ENCODE measurements around the gene ZSCAN16.
A peak's percentile ranks its signal among the peaks of the same experiment; 100 is the strongest.

ZSCAN16 gene

GRCh38 chr6:28159029-28159607 is 34.7 kb downstream of the ZSCAN16 start:
- ChIA-PET POLR2A (interaction anchor here (1.4 kb wide), 1 partner anchor 18 kb away, joined by 5 read pairs; the partner anchor contains the start of gene ZKSCAN8), CTCF (no interaction called here)
- no peak for DNase-seq (ENCODE audit: extremely low spot score)
- no peak for TF ChIP-seq FOXK2 (IDR thresholded peaks at IDR 0.05)
- no peak for TF ChIP-seq NFRKB (IDR thresholded peaks at IDR 0.05)
- TF ChIP-seq LEF1 (IDR thresholded peaks at IDR 0.05; ENCODE audit: borderline replicate concordance) = no peak
- no peak for TF ChIP-seq FOXM1 (IDR thresholded peaks at IDR 0.05; ENCODE audit: borderline replicate concordance)
- no peak for TF ChIP-seq L3MBTL2 (conservative IDR thresholded peaks at IDR 0.05)

DNA sequence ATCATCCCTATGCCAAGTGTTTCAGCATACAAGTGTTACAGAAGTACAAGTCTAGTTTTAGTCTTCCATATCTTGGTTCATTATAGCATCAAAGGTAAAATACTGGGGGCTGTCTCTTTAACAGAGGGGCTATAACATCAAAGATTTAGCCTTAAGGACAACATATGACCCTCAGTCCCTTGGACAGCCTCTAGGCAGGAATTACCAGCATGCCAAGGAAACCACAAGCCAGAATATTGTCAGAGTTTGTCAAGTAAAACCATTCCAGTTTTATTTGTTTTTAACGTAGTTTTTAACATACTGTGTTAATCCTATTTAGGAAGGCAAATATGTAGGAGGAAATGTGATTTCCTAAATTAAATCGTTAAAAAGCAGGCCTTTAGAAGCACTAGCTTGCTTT is 35.8 kb downstream of the ZSCAN16 start:
- ChIA-PET POLR2A (interaction anchor here (1.4 to 2.2 kb wide), 2 partner anchors 8 to 19 kb away, joined by 5 to 12 read pairs; partner anchors contain the start of gene ZKSCAN8), CTCF (interaction anchor here (0.6 kb wide), 1 partner anchor 358 kb away, joined by 3 read pairs; no protein-coding TSS in a partner anchor)
- TF ChIP-seq LEF1 (IDR thresholded peaks at IDR 0.05; ENCODE audit: borderline replicate concordance) (no peak), FOXK2 (IDR thresholded peaks at IDR 0.05) (no peak)

DNA sequence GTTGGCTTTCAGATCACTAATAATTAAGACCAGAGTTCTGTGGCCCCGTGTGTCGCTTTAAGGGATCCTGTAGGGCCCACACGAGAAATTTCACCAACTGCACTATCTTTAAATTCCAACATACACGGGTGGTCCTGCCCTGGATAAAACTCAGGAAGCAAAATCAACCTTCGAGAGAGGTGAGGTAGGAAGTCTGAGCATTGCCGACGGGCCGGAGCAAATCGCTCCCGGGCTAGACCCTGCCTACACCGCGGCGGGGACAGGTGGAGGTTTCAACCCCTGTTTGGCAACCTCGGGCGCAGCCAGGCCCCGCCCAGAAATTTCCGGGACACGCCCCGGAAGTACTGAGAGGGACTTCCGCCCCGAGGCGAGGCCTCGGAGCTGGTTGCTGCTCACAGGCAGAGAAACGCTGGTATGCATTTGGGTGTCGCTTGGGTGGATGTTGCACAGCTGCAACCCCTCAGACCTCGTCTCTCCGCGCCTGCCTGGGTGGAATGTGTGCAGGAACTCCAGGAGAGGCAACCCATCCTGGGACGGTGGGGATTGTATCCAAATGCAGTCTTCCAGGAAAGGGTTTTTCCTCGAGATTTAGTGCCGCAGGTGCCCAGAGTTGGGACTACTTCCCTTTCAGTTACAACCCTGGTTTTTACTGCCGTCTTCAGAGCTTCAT is 37.1 kb downstream of the ZSCAN16 start:
- peak; percentile 93 for DNase-seq (ENCODE audit: extremely low spot score)
- ChIA-PET CTCF (no interaction called here), POLR2A (interaction anchor here (0.6 to 2.2 kb wide), 25 partner anchors 9 to 269 kb away, joined by 3 to 23 read pairs (median 4); partner anchors contain the start of genes PGBD1, ZKSCAN4, ZKSCAN8 and ZSCAN26)
- TF ChIP-seq, protein P1, sequence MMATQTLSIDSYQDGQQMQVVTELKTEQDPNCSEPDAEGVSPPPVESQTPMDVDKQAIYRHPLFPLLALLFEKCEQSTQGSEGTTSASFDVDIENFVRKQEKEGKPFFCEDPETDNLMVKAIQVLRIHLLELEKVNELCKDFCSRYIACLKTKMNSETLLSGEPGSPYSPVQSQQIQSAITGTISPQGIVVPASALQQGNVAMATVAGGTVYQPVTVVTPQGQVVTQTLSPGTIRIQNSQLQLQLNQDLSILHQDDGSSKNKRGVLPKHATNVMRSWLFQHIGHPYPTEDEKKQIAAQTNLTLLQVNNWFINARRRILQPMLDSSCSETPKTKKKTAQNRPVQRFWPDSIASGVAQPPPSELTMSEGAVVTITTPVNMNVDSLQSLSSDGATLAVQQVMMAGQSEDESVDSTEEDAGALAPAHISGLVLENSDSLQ (IDR thresholded peaks at IDR 0.05) = no peak
- peak; percentile 73 for TF ChIP-seq L3MBTL2 (conservative IDR thresholded peaks at IDR 0.05)
- TF ChIP-seq ZNF384 (IDR thresholded peaks at IDR 0.05) = no peak
- TF ChIP-seq ELF4 (IDR thresholded peaks at IDR 0.05) = peak; percentile 73; the same call in 1 of the 2 replicates

More for the DNA sequence above, 35.8 kb downstream of the ZSCAN16 start:
- no peak for DNase-seq (ENCODE audit: extremely low spot score)

- DNase-seq (ENCODE audit: extremely low spot score) = no peak
- CTCF ChIA-PET = no interaction called here
- TF ChIP-seq ELF4 (IDR thresholded peaks at IDR 0.05) (no peak), FOXM1 (IDR thresholded peaks at IDR 0.05; ENCODE audit: borderline replicate concordance) (no peak), FOXK2 (IDR thresholded peaks at IDR 0.05) (no peak), CTBP1 (IDR thresholded peaks at IDR 0.05; ENCODE audit: borderline replicate concordance) (no peak), NFRKB (IDR thresholded peaks at IDR 0.05) (no peak)
- POLR2A ChIA-PET = no interaction called here
Measured at GRCh38 chr6:28165563-28165962, 41.2 kb downstream of the ZSCAN16 start.

- no peak for DNase-seq (ENCODE audit: extremely low spot score)
- ChIA-PET CTCF (no interaction called here), POLR2A (no interaction called here)
- no peak for TF ChIP-seq HDGF (IDR thresholded peaks at IDR 0.05; ENCODE audit: borderline replicate concordance)
- no peak for TF ChIP-seq L3MBTL2 (conservative IDR thresholded peaks at IDR 0.05)
- TF ChIP-seq FOXK2 (IDR thresholded peaks at IDR 0.05) = no peak
- TF ChIP-seq BHLHE40 (IDR thresholded peaks at IDR 0.05; ENCODE audit: borderline replicate concordance) = no peak
- no peak for TF ChIP-seq NFRKB (IDR thresholded peaks at IDR 0.05)
Measured at GRCh38 chr6:28167068-28167467, 42.7 kb downstream of the ZSCAN16 start.

DNA sequence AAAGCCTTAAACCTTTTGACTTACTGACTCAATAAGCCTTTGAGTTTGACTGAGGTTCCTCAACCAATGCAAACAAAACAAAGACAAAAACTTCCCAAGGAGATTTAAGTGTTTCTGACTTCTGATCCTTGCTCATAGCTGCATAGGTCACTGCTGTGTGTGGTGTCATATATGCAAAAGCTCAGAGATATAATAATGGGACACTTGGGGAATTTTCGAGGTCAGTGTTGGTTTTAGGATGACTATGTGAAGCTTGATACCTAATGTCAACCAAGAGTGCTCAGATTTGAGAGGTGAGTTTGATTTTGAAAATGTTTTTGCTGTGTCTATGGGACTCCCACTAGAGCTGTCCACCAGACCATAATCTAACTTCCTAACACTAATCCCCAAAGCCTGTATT is 43.5 kb downstream of the ZSCAN16 start:
- no peak for TF ChIP-seq ARNT (IDR thresholded peaks at IDR 0.05)
- no peak for TF ChIP-seq SUZ12 (IDR thresholded peaks at IDR 0.05)
- no peak for TF ChIP-seq ELF4 (IDR thresholded peaks at IDR 0.05)
- no peak for TF ChIP-seq TARDBP (IDR thresholded peaks at IDR 0.05)
- no peak for TF ChIP-seq NFRKB (IDR thresholded peaks at IDR 0.05)
- POLR2A ChIA-PET = no interaction called here
- DNase-seq (ENCODE audit: extremely low spot score) = no peak
- CTCF ChIA-PET = no interaction called here

DNA sequence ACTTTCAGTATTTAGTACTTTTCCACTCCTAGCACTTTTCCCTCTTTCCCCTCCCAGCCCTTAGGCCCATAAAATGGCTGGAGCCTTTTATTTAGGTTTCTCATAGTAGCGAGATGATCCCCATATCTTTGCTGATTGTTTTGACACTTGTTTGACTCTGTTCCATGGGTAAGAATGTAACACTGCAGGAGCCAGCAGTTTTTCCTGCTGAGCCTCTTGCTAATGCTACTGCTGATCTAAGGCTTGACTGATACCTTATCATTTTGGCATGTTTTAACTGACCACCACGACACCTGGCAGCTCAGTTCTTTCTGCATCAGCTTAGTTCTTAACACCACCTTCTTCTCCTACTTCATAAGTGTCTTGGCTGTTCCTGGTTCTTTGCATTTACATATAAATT is 46.9 kb downstream of the ZSCAN16 start:
- CTCF ChIA-PET = no interaction called here
- TF ChIP-seq HDGF (IDR thresholded peaks at IDR 0.05; ENCODE audit: borderline replicate concordance) (no peak), ELF4 (IDR thresholded peaks at IDR 0.05) (no peak), TARDBP (IDR thresholded peaks at IDR 0.05) (no peak), L3MBTL2 (conservative IDR thresholded peaks at IDR 0.05) (no peak), FOXK2 (IDR thresholded peaks at IDR 0.05) (no peak), SUZ12 (IDR thresholded peaks at IDR 0.05) (no peak), ARNT (IDR thresholded peaks at IDR 0.05) (no peak), FOXA1 (IDR thresholded peaks at IDR 0.05) (no peak), SP1 (IDR thresholded peaks at IDR 0.05) (no peak), CTBP1 (IDR thresholded peaks at IDR 0.05; ENCODE audit: borderline replicate concordance) (no peak), NFRKB (IDR thresholded peaks at IDR 0.05) (no peak), LEF1 (IDR thresholded peaks at IDR 0.05; ENCODE audit: borderline replicate concordance) (no peak), BHLHE40 (IDR thresholded peaks at IDR 0.05; ENCODE audit: borderline replicate concordance) (no peak), FOXM1 (IDR thresholded peaks at IDR 0.05; ENCODE audit: borderline replicate concordance) (no peak)
- TF ChIP-seq, protein P1 (IDR thresholded peaks at IDR 0.05) = no peak
- DNase-seq (ENCODE audit: extremely low spot score) = no peak
- POLR2A ChIA-PET = interaction anchor here (2.9 kb wide), 1 partner anchor 10 kb away, joined by 15 read pairs; no protein-coding TSS in a partner anchor

All from HEK293T (cell line).